Measurements from ENCODE around the gene ENDOU.

ENDOU gene

GRCh38 chr12:47755655-47756562 lies 30.6 kb upstream of the ENDOU start:
- H3K9ac ChIP-seq (ENCODE audit: low read depth, low read length, poor library complexity, severe bottlenecking), result peak overlapping the region; percentile 67

GRCh38 chr12:47754881-47755280 lies 29.6 kb upstream of the ENDOU start:
- peak overlapping the region; percentile 74 for H3K4me2 ChIP-seq (ENCODE audit: low read depth, low read length, poor library complexity, severe bottlenecking)
- no peaks in the 10 kb centered on the region; the same call in 1 of the 2 replicates for H3K36me3 ChIP-seq (ENCODE audit: insufficient read depth, low read length)
- H3K9ac ChIP-seq (ENCODE audit: low read depth, low read length, poor library complexity, severe bottlenecking), result peak overlapping the region; percentile 67
- no peaks in the 10 kb centered on the region for H3K27me3 ChIP-seq (ENCODE audit: insufficient read depth, low read length, poor library complexity, severe bottlenecking)
- no peak for TF ChIP-seq EZH2phosphoT487 (IDR thresholded peaks at IDR 0.05; ENCODE audit: borderline replicate concordance)
- TF ChIP-seq, protein P1, sequence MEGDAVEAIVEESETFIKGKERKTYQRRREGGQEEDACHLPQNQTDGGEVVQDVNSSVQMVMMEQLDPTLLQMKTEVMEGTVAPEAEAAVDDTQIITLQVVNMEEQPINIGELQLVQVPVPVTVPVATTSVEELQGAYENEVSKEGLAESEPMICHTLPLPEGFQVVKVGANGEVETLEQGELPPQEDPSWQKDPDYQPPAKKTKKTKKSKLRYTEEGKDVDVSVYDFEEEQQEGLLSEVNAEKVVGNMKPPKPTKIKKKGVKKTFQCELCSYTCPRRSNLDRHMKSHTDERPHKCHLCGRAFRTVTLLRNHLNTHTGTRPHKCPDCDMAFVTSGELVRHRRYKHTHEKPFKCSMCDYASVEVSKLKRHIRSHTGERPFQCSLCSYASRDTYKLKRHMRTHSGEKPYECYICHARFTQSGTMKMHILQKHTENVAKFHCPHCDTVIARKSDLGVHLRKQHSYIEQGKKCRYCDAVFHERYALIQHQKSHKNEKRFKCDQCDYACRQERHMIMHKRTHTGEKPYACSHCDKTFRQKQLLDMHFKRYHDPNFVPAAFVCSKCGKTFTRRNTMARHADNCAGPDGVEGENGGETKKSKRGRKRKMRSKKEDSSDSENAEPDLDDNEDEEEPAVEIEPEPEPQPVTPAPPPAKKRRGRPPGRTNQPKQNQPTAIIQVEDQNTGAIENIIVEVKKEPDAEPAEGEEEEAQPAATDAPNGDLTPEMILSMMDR (conservative IDR thresholded peaks at IDR 0.05; ENCODE audit: low read length), result no peak
- H3K4me1 ChIP-seq (ENCODE audit: insufficient read depth, low read length, poor library complexity, severe bottlenecking), result peaks cover 65% of the 10 kb centered on the region
- H2AFZ ChIP-seq (ENCODE audit: low read length), result no peak overlapping the region
- H4K20me1 ChIP-seq (ENCODE audit: insufficient read depth, low read length, poor library complexity, severe bottlenecking), result no peaks in the 10 kb centered on the region
- peak overlapping the region; percentile 88 for H3K4me3 ChIP-seq (ENCODE audit: low read length, poor library complexity, severe bottlenecking)
- H3K9me2 ChIP-seq (replicated peaks; ENCODE audit: low read depth, low read length), result no peaks in the 10 kb centered on the region
- H3K9me3 ChIP-seq (ENCODE audit: insufficient read depth, low read depth, low read length), result no peaks in the 10 kb centered on the region
- peaks cover 43% of the 10 kb centered on the region for H3K79me2 ChIP-seq (ENCODE audit: insufficient read depth, low read length)
- H3F3A ChIP-seq (ENCODE audit: low read depth), result no peaks in the 10 kb centered on the region

More at GRCh38 chr12:47755655-47756562, 30.6 kb upstream of the ENDOU start:
- TF ChIP-seq, protein P1 (conservative IDR thresholded peaks at IDR 0.05; ENCODE audit: low read length), result no peak
- TF ChIP-seq EZH2phosphoT487 (IDR thresholded peaks at IDR 0.05; ENCODE audit: borderline replicate concordance), result no peak
- no peak overlapping the region for H2AFZ ChIP-seq (ENCODE audit: low read length)
- H3K27me3 ChIP-seq (ENCODE audit: insufficient read depth, low read length, poor library complexity, severe bottlenecking), result no peaks in the 10 kb centered on the region
- H4K20me1 ChIP-seq (ENCODE audit: insufficient read depth, low read length, poor library complexity, severe bottlenecking), result no peaks in the 10 kb centered on the region
- H3K4me1 ChIP-seq (ENCODE audit: insufficient read depth, low read length, poor library complexity, severe bottlenecking), result peaks cover 75% of the 10 kb centered on the region
- H3K79me2 ChIP-seq (ENCODE audit: insufficient read depth, low read length), result peaks cover 45% of the 10 kb centered on the region
- no peaks in the 10 kb centered on the region for H3F3A ChIP-seq (ENCODE audit: low read depth)
- no peaks in the 10 kb centered on the region for H3K9me2 ChIP-seq (replicated peaks; ENCODE audit: low read depth, low read length)
- H3K36me3 ChIP-seq (ENCODE audit: insufficient read depth, low read length), result no peaks in the 10 kb centered on the region
- H3K4me3 ChIP-seq (ENCODE audit: low read length, poor library complexity, severe bottlenecking), result peak overlapping the region; percentile 88
- no peaks in the 10 kb centered on the region for H3K9me3 ChIP-seq (ENCODE audit: insufficient read depth, low read depth, low read length)
- H3K4me2 ChIP-seq (ENCODE audit: low read depth, low read length, poor library complexity, severe bottlenecking), result peak overlapping the region; percentile 74

DNA sequence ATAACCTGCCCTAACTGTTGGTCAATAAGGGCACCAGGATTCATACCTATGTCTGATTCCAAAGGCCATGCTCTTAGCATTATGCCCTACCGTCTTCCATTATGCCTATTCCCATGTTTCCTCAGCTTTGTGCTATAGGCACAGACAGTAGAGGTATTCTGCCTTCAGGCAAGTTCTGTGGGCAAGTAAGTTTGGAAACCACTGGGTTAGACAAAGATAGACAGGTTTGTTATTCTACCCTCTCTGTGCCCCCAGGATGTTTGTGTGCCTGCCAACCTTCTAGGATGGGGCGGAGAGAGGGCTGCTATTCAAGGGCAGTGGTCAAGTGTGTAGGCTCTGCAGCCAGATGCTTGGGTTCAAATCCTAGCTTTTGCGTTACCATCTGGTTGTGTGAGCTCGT lies 28.8 kb upstream of the ENDOU start:
- Histone ChIP-seq H4K20me1 (ENCODE audit: insufficient read depth, low read length, poor library complexity, severe bottlenecking) (no peaks in the 10 kb centered on the region), H3K4me3 (ENCODE audit: low read length, poor library complexity, severe bottlenecking) (peak overlapping the region; percentile 66), H3K27me3 (ENCODE audit: insufficient read depth, low read length, poor library complexity, severe bottlenecking) (no peaks in the 10 kb centered on the region), H2AFZ (ENCODE audit: low read length) (no peak overlapping the region), H3F3A (ENCODE audit: low read depth) (no peaks in the 10 kb centered on the region), H3K9me3 (ENCODE audit: insufficient read depth, low read depth, low read length) (no peaks in the 10 kb centered on the region), H3K79me2 (ENCODE audit: insufficient read depth, low read length) (peaks cover 35% of the 10 kb centered on the region), H3K4me1 (ENCODE audit: insufficient read depth, low read length, poor library complexity, severe bottlenecking) (peaks cover 57% of the 10 kb centered on the region), H3K9ac (ENCODE audit: low read depth, low read length, poor library complexity, severe bottlenecking) (peak overlapping the region; percentile 67), H3K4me2 (ENCODE audit: low read depth, low read length, poor library complexity, severe bottlenecking) (peak overlapping the region; percentile 74), H3K9me2 (replicated peaks; ENCODE audit: low read depth, low read length) (no peaks in the 10 kb centered on the region), H3K36me3 (ENCODE audit: insufficient read depth, low read length) (no peaks in the 10 kb centered on the region; the same call in 1 of the 2 replicates)
- no peak for TF ChIP-seq EZH2phosphoT487 (IDR thresholded peaks at IDR 0.05; ENCODE audit: borderline replicate concordance)
